ENCODE measurements around the gene DNAJC28.
A peak's percentile ranks its signal among the peaks of the same experiment; 100 is the strongest.
"Not testable (repeated sequence)": the region's sequence is repeated elsewhere in the genome, so short reads cannot be mapped to it uniquely, and the experiment has no call there.

The DNAJC28 gene

DNA sequence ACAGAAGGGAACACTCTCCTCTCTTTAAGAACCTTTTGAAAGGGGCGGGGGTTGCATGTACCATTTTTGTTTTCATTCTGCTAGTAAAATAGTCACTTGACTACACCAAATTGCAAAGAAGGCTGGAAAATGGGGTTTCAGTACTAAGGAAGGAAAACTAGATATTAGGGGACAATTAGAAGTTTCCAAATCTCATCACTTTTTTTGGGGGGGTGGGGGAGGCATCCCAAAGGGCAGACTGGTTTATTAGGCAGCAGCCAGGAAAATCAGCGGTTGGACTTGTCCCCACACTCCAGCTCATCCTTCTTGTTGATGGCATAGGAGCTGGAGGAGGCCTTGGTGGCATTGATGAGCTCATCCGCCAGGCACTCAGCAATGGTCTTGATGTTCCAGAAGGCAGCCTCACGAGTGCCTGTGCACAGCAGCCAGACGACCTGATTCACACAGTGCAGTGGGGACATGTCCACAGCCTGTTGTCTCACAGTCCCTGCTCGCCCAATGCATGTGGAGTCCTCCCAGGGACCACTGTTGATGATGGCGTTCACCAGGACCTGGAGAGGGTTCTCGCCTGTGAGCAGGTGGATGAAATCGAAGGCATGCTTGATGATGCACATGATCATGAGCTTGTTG, 10.1 kb downstream of the DNAJC28 start:
- DNase-seq (ENCODE audit: low read depth in 1 of 2, low spot score in 1 of 2): no peak

DNA sequence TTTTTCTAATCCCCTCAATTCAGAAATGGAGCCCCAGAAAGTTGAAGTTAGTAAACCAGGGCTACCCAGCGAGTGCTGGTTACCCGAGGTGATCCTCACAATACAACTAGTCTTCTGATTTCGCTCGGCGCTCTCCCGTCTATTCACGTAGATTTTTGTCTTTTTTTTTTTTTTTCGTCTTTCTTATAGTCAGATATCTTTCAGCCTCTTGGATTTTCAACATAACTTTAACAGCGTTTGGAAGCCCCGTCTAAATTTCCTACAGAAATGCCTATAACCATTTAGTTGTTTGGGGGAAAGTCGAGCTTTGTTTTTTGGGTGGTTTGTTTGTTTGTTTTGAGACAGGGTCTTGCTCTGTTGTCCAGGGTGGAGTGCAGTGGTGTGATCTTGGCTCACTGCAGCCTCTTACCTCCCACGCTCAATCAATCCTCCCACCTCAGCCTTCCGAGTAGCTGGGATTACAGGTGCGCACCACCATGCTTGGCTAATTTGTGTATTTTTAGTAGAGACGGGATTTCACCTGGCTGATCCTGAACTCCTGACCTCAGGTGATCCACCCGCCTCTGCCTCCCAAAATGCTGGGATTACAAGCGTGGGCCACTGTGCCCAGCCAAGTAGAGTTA, 10.9 kb downstream of the DNAJC28 start:
- DNase-seq (ENCODE audit: low read depth in 1 of 2, low spot score in 1 of 2): no peak

DNA sequence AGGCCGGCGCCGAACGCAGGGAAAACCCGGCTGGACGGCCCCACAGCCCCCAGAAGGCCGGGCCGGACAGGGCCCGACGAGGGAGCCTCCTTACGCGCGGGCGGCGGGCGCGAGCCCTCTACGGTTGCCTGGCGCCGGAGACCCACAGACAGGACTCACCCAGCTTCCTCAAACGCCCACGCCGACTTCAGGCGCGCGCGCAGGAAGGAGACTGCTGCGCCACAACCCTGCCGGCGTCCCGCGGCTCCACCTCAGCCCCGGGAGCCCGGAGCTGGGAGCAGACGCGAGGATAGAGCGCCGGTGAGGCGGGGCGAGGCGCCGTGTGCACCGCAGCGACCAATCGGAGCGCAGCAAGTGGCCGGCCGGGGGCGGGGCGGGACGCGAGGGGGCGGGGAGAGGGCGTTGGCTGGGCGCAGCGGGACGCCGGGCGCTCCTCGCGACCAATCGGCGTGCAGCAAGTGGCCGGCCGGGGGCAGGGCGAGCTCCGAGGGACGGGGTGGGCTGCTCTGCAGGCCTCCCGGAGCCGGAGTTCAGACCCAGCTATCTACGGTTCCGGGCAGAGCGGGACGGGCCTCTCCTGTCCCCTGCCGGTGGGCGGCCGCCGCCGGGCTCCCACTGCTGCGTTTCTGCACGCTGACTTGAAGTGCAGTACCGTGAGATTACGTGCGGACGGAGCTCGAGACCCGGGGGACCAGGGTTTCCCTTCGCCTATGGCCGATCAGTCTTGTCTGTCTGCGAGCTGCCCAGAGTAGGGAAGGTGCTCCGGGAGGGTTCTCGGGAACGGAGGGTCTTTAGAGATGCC, 11.6 kb downstream of the DNAJC28 start, which contains the start of gene TMEM50B:
Gene TMEM50B (minus strand): TSS at position 296 of the 802 bp plus-strand sequence. CDS start 11,089 bp downstream, outside the sequence.
- DNase-seq (ENCODE audit: low read depth in 1 of 2, low spot score in 1 of 2): peak; percentile 92 to 97

DNA sequence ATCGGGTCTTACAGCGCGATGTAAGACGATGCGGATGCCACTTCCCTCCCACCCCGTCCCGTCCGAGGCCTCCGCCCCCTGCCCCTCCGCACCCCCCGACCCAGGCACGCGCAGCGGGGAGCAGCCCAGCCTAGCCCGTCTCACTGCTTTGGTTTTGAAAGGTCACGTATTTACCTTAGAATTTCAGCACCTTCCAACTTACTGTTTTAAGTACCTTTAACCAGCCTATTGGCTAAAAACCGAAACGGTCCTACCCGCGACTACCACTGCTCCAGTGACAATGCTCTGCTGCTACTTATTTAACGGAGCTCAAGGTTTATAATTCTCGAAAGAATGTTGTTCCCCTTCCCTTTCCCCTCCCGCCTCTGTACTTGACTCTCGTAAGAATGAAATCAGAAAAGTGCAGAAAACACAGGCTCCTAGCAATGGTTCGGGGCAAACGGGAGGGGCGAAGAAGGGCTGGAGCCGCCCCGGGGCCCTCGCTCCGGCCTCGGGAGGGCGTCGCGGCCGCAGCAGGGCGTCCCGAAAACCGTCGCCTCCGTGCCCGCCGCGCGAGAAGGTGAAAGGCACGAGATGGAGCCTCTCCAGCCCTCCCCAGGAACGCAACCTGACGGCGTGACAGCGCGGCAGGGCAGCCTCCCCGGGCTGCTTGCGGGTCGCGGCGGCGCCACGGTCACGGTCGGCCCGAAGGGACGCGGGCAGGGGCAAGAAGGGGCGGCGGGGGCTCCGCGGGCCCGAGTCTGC, 12.4 kb downstream of the DNAJC28 start:
- peak in 1 of 2 donors; percentile 10 for DNase-seq (ENCODE audit: low read depth in 1 of 2, low spot score in 1 of 2)

DNA sequence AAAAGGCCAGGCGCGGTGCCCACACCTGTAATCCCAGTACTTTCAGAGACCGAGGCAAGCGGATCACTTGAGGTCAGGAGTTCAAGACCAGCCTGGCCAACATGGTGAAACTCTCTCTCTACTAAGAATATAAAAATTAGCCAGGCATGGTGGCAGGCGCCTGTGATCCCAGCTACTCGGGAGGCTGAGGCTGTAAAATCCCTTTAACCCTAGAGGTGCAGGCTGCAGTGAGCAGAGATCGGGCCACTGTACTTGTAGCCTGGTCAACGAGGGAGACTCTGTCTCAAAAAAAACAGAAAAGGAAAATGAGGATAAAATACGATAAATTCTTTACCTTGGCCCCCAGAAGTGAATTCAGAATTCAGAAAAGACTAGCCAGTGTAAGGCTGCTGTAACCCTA, 13.3 kb downstream of the DNAJC28 start:
- no peak for DNase-seq (ENCODE audit: low read depth in 1 of 2, low spot score in 1 of 2)

DNA sequence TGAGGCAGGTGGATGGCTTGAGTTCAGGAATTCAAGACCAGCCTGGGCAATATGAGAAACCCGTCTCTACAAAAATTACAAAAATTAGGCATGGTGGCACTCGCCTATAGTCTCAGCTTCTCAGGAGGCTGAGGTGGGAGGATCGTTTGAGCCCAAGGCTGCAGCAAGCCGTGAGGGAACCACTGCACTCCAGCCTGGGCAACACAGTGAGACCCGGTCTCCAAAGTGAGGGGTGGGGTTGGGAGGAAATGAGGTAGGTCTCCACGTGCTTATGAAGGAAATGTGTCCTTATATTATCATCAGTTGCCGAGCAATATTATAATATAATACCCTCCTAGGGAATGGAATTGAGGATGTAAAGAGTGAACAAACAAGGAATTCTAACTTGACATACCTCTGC, 14.4 kb downstream of the DNAJC28 start:
- no peak for DNase-seq (ENCODE audit: low read depth in 1 of 2, low spot score in 1 of 2)

DNA sequence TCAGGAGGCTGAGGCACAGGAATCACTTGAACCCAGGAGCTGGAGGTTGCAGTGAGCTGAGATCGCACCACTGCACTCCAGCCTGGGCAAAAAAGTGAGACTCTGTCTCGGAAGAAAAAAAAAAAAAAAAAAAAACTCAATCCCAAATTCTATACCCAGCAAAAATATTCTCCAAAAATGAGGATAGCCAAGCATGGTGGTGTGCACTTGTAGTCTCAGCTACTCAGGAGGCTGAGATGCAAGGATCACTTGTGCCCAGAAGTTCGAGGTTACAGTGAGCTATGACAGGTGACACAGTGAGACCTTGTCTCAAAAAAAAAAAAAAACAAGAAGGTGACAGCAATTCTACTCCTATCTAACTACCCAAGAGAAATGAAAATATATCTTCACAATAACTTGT, 18.2 kb downstream of the DNAJC28 start:
- DNase-seq (ENCODE audit: low read depth in 1 of 2, low spot score in 1 of 2): no peak

DNA sequence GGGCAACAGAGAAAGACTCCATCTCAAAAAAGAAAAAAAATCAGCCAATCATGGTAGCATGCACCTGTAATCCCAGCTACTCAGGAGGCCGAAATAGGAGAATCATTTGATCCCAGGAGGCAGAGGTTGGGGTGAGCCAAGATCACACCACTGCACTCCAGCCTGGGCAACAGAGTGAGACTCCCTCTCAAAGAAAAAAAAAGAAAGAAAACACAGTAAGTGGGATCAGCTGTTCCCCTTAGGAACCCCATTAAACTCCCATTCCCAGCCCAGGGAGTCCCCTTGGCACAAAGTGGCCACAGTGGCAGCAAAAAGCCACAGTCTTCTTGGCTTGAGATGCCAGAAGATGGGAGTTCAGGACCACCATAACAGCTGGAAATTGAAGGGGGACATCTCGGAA, 20.8 kb downstream of the DNAJC28 start:
- DNase-seq (ENCODE audit: low read depth in 1 of 2, low spot score in 1 of 2): no peak

DNA sequence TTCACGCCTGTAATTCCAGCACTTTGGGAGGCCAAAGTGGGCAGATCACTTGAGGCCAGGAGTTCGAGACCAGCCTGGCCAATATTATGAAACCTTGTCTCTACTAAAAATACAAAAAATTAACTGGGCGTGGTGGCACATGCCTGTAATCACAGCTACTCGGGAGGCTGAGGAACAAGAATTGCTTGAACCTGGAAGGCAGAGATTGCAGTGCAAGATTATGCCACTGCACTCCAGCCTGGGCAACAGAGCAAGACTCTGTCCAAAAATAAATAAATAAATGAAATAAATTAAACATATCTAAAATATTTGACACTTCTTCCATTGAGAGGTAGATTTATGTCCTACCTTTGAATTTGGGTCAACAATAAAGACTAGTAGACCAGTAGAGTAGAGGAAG, 22.3 kb downstream of the DNAJC28 start:
- DNase-seq (ENCODE audit: low read depth in 1 of 2, low spot score in 1 of 2): not testable (repeated sequence)

DNA sequence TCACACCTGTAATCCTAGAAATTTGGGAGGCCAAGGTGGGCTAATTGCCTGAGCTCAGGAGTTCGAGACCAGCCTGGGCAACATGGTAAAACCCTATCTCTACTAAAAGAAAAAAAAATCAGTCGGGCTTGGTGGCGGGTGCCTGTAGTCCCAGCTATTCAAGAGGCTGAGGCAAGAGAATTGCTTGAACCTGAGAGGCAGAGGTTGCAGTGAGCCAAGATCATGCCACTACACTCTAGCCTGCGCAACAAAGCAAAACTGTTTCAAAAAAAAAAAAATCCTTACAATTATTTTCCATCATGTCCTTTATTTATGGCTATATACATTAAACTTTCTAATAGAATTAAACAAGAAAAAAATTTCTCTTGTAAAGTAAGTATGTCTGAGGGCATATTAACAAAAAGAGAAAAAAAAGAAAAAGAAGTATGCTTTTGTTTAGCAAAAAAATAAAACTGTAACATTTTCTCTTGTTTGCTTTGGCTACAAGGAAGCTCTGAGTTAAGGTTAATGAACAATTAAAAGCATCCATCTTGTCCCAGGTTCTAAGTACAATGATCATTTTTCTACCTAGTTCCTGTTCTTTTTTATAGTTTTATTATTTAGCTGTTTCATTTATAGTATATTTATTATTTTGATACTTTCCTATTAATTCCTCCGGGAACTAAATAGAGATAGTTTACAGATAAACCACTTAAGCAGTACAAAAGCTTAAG, 29.8 kb downstream of the DNAJC28 start:
- DNase-seq (ENCODE audit: low read depth in 1 of 2, low spot score in 1 of 2): no peak

DNA sequence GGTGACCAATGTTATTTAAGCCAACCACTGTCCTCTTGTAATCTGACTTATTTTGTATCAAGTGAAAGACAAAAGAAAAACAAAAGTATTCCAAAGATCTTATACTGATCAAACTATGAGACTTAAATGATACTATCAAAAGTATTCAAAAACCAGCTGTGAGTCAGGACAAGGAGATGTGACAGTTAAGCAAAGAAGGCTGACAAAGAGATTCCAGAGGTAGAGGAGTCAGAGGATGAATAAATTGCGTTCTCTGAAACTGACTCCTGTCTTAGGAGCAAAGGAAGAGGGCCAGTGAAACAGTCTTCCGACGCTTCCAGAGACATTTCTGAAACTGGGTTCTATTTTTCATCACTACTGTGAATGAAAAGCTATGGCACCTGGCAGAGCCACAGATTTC, 32.7 kb downstream of the DNAJC28 start:
- DNase-seq (ENCODE audit: low read depth in 1 of 2, low spot score in 1 of 2): no peak

DNA sequence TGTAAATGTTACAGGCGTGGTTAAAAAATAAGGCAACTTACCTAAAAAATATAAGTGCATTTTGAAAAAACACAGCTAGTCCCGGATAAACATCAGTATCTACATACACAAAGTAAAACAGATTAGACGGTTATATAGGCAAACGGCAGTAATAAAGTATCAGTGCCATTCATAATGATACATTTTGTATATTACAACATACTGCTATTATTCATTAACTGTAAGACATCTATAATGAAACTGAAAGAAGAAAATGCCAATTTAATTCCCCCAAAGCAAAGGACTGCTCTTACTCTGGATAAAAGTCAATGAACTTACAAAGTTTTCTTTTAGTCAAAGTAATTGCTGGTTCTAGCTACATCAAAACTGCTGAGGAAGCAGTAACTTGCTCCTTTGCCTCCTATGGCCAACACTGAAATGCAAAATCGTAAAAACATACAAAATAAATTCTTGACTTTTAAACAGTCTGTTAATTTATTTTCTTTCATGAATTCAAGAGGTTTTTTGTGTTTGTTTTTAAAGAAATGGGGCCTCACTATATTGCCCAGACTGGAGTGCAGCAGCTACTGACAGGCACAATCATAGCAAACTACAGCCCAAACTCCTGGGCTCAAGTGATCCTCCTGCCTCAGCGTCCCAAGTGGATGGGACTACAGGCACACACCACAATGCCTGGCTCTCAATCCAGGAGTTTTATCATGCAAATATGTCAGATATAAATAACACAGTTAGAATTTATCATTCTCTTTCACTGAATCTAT, 35.6 kb downstream of the DNAJC28 start:
- DNase-seq (ENCODE audit: low read depth in 1 of 2, low spot score in 1 of 2): no peak

DNA sequence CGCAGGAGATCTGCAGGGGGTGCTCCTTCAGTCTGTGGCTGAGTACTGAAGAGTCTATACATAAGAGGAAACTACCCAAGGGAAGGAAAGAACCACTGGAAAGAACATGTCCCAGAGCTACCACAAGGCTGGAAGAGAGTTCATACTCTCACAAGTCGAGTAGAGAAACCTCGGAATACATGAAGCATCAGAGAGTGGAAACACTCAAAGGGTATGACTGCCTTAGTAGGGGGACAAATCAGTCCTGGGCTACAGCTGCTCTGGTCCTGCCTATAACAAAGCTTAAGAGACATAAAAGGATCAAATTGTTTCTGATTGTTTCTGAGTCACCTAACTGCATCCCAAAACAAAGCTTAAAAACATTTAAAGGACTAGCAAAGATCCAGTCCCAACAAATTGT, 39.2 kb downstream of the DNAJC28 start:
- DNase-seq (ENCODE audit: low read depth in 1 of 2, low spot score in 1 of 2): no peak

DNA sequence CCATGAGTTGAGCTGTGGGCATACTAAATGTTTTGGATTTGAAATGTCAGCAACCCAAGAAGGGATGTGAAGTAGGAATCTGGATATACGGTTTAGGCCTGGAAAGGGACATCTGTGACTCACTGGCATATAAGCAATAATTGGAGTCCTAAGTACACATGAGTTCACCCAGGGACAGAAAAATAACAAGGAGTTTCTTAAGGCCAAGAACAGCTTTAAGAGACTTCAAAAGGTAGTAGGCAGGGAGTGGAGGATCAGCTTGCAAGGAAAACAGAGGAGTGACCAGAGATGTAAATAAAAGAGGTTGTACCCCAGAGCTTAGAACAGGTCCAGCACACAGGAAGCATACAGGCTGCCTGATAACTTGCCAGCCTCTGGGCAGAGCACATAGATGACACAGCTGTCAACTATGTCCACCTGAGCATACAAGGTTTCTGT, 39.9 kb downstream of the DNAJC28 start:
- no peak for DNase-seq (ENCODE audit: low read depth in 1 of 2, low spot score in 1 of 2)

DNA sequence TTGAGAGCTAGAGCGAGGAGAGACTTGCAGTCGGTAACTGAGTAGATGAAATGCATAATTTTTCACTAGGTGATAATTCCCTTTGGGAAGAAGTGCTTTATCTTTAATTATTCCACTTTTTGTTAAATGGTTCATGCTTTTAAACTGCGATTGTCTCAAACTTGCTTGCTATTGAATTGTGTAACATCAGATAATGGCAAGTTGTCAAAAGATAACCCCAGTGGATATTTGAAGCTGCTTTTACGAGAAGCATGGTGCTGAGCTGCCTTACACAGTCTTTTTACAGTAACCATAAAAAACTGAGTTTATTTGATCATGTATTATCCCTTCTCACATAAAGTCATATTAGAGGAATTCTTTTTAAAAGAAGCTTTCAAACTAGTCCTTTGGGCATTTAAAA, 41.9 kb downstream of the DNAJC28 start:
- no peak for DNase-seq (ENCODE audit: low read depth in 1 of 2, low spot score in 1 of 2)

DNA sequence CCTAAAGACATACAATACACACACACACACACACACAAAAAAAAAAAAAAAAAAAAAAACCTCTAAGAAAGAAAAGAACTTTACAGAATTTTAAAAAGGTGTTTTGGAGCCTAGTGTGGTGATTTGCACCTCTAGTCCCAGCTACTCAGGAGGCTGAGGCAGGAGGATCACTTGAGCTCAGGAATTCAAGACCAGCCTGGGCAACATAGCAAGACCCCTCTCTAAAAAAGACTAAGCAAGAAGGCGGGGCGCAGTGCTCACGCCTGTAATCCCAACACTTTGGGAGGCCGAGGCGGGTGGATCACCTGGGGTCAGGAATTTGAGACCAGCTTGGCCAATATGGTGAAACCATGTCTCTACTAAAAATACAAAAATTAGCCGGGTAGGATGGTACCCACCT, 44.9 kb downstream of the DNAJC28 start:
- not testable (repeated sequence) for DNase-seq (ENCODE audit: low read depth in 1 of 2, low spot score in 1 of 2)

DNA sequence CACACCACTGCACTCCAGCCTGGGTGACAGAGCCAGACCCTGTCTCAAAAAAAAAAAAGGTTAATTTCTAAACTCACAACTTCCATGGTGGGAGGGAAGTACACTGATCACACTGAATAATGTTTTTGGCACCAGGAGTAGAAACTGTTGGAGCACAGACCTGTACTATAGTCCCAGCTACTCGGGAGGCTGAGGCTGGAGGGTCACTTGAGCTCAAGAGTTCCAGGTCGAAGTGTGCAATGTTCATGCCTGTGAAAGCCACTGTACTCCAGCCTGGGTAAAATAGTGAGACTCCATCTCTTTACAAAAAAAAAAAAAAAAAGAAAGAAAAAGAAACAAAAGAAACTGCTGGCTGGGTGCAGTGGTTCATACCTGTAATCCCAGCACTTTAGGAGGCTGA, 47.0 kb downstream of the DNAJC28 start:
- no peak for DNase-seq (ENCODE audit: low read depth in 1 of 2, low spot score in 1 of 2)

DNA sequence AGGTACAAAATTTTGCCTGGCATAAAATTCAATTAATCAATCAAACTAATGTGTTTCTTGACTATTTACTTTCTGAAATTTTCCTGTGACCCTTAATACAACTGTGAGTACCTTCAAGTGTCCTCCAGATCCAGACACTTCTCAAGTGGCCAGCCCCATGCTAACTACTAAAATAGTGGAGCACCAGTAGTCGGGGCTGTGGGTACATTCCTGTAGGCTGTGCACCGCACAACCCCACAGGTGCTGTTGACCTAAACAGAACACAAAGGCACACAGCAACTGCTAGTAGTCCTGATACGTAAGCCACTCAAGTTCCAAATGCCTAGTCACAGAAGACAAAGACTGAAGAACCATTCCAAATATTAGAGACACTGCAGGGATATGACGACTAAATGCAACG, 48.3 kb downstream of the DNAJC28 start:
- DNase-seq (ENCODE audit: low read depth in 1 of 2, low spot score in 1 of 2): no peak

DNA sequence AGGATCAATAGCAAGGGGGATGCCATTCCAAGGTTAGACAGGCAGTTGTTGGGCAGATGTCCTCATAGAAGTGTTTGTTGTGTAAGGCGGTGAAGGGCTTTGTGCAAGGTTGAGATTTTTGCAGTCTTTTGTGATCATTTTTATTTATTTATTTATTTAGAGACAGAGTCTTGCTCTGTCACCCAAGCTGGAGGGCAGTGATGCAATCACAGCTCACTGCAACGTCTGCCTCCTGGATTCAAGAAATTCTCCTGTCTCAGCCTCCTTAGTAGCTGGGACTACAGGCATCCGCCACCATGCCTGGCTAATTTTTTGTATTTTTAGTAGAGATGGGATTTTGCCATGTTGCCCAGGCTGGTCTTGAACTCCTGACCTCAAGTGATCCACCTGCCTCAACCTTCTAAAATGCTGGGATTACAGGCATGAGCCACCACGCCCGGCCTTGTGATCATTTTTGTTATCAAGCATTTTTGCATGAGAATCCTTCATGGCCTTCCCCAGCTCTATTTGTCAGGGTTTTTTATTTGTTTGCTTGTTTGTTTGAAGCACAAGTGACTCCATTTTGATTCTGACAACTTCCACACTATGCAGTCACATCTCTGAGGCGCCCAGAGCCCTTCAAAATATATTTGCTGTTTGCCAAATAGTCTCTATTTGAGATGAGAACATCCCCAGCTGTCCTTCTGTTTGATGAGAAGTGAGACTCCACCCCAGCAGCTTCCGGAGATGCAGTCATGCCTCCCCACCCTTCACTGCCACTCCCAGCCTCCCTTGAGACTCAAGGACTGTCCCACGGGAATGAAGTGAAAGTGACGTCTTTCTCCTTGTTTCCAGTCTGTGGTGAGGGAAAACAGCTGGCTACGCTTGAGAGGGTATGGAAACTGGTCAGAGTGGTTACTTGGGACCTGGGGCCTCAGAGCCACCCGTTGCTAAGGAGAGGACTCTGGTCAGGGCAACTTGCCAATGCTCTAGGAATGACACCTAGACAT, 49.7 kb downstream of the DNAJC28 start:
- no peak for DNase-seq (ENCODE audit: low read depth in 1 of 2, low spot score in 1 of 2)
